ENCODE results near the gene RFX7. TPM values are rescaled to one million over a fixed set of nuclear protein-coding genes. Genes with fewer than 3 reads are reported as not detected.
A peak's percentile ranks its signal among the peaks of the same experiment; 100 is the strongest.

The RFX7 gene
- total RNA-seq, 1 experiment from 2014 or later, result 43.4 TPM

DNA sequence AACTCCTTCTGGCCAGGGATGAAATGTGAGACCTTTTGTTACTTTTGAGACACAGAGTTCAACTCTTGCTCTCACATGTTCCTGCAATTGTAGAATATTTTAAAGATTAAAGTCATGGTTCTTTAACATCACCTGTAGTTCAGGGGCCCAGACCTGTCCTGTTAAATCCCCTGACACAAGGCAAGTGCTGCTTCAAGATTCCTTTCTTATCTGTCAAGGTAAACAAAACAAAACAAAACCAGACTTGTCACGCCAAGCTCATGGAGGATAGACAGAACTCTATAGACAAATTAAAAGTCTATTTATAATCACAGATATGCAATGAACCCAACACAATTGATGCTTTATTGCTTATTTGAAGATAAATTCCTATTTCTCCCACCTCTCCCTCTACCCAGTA is 201.6 kb downstream of the RFX7 start:
- Histone ChIP-seq H2BK15ac (ENCODE audit: low read depth, low read length) (no peak overlapping the region), H3T11ph (ENCODE audit: low read length) (no peak overlapping the region), H2BK5ac (ENCODE audit: insufficient read length, low read length) (no peak overlapping the region), H2BK20ac (ENCODE audit: low read depth, low read length, poor library complexity, severe bottlenecking) (no peak overlapping the region), H3K4ac (ENCODE audit: low read depth, low read length) (no peak overlapping the region), H3K27me3 (ENCODE audit: insufficient read depth, low read length) (no peaks in the 10 kb centered on the region), H3K9me3 (ENCODE audit: control insufficient read depth, low read depth, low read length) (no peaks in the 10 kb centered on the region), H3K23me2 (ENCODE audit: insufficient read length, low read depth, low read length, poor library complexity, severe bottlenecking) (no peaks in the 10 kb centered on the region), H3K14ac (ENCODE audit: insufficient read depth, low read length) (no peak overlapping the region), H2BK120ac (ENCODE audit: low read depth, low read length, poor library complexity, severe bottlenecking) (no peak overlapping the region), H3K79me2 (ENCODE audit: insufficient read depth, low read length) (no peaks in the 10 kb centered on the region), H3K79me1 (ENCODE audit: insufficient read depth, low read depth, low read length, poor library complexity, severe bottlenecking) (no peaks in the 10 kb centered on the region), H2AK5ac (ENCODE audit: insufficient read length, low read length) (peak overlapping the region; percentile 50), H3K4me1 (ENCODE audit: insufficient read depth, low read length) (peaks cover 4% of the 10 kb centered on the region; the same call in 1 of the 2 replicates), H4K20me1 (ENCODE audit: control insufficient read depth, insufficient read depth, insufficient read length) (no peaks in the 10 kb centered on the region), H4K8ac (replicated peaks; ENCODE audit: insufficient read length, low read depth, low read length) (no peak overlapping the region), H3K23ac (ENCODE audit: insufficient read length, low read depth, low read length) (no peak overlapping the region), H3K4me2 (ENCODE audit: insufficient read depth, insufficient read length, low read length) (no peak overlapping the region), H2AFZ (ENCODE audit: low read length) (no peak overlapping the region), H3K18ac (ENCODE audit: insufficient read length, low read depth, low read length) (no peak overlapping the region), H4K91ac (ENCODE audit: insufficient read length, low read depth, low read length) (no peak overlapping the region), H3K56ac (ENCODE audit: insufficient read length, low read depth, low read length) (no peak overlapping the region), H3K9ac (ENCODE audit: extremely low read depth, insufficient read length, low read length) (no peak overlapping the region), H3K27ac (ENCODE audit: insufficient read length, low read depth, low read length) (no peak overlapping the region), H2BK12ac (ENCODE audit: insufficient read length, low read depth, low read length) (no peak overlapping the region), H4K5ac (ENCODE audit: insufficient read length, low read depth, low read length) (no peak overlapping the region)
- no peak for DNase-seq
- Mint-ChIP-seq H3K36me3 (ENCODE audit: insufficient read depth in 1 of 3, low read depth in 3 of 3) (no peaks in the 10 kb centered on the region), H3K27ac (no peak overlapping the region), H3K9me3 (no peaks in the 10 kb centered on the region), H3K4me1 (peaks cover 17 to 21% of the 10 kb centered on the region in 2 experiments), H3K4me3 (no peak overlapping the region), H3K27me3 (ENCODE audit: low read depth) (no peaks in the 10 kb centered on the region; the same call in 1 of the 2 replicates)
- TF ChIP-seq, protein P1, sequence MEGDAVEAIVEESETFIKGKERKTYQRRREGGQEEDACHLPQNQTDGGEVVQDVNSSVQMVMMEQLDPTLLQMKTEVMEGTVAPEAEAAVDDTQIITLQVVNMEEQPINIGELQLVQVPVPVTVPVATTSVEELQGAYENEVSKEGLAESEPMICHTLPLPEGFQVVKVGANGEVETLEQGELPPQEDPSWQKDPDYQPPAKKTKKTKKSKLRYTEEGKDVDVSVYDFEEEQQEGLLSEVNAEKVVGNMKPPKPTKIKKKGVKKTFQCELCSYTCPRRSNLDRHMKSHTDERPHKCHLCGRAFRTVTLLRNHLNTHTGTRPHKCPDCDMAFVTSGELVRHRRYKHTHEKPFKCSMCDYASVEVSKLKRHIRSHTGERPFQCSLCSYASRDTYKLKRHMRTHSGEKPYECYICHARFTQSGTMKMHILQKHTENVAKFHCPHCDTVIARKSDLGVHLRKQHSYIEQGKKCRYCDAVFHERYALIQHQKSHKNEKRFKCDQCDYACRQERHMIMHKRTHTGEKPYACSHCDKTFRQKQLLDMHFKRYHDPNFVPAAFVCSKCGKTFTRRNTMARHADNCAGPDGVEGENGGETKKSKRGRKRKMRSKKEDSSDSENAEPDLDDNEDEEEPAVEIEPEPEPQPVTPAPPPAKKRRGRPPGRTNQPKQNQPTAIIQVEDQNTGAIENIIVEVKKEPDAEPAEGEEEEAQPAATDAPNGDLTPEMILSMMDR (conservative IDR thresholded peaks at IDR 0.05), result no peak
- no CpG with 5 or more reads among the region's 1 CpG for WGBS (ENCODE audit: extremely low coverage, insufficient read length, low lambda C conversion rate)

Data from H9 (cell line).